HG03432 (cell line): ENCODE data around the gene RAD1.

Experiments
- ATAC-seq: cut with Tn5 transposase; IDR thresholded peaks from one replicate; pipeline ENCODE4 v1.9.1; 2021; ENCODE audit warnings: mild to moderate bottlenecking, moderate library complexity; ENCODE audit not compliant: unreplicated experiment

The RAD1 gene

DNA sequence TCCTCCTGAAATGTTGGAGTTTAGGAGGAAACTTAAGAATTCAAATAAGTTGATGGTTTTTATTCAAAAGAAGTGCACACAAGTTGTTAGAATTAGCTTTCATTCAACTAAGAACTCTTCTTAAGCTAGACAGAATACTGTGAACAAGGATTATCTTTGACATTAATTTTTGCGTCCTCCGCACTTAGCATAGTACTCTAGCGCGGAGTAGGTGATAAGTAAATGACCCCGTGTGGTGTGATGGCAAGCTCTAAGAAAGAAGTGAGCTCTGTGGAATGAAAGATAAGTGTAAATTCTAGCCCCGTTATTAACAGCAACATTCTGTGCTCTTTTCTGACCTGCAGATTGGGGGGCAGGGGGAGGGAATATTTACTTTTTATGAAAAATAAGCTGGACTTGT is 1.2 kb upstream of the RAD1 start:
- no peak for ATAC-seq

- peak; percentile 15 for ATAC-seq
Observed at GRCh38 chr5:34915856-34916192, 520 bp upstream of the RAD1 start.

DNA sequence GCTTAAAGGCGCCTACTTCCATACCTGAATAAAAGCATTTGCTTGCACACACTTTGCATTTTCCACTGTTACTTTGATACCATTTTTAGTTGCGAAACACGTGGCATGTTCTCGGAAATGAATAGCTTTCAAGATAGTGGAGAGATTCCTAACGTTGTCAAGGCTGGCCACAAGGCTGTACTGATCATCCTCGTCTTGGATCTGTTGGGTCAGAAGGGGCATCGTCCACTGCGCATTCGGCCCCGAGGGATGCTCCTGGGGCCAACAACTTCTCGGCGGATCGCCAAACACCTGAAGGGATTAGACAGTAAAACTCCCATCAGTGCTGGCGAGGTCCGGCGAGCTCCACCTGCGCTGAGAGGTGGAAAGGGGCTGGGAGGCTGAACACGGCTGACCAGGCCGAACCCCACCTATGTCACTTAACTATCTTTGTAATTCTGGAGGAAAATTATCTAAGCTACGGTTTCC is 599 bp downstream of the RAD1 start:
- ATAC-seq = peak; percentile 17

DNA sequence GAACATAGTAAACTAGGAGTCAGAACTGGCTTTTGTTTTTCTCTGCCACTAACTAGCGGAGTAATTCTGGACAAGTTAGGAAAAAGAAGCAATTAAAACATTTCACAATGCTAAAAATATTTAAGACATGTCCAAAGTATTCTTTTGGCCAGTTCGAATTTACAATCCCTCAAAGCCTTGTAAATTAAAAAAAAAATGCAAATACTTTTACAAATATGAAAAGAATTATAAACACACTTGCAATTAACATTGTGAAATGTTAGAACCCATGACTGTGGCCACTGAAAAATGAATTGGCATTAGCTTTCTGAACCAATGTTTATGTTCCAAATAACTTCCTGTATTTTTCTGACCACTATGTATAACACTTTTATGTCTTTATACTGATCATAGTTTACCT is 2.2 kb downstream of the RAD1 start:
- no peak for ATAC-seq

- ATAC-seq = no peak
Observed at GRCh38 chr5:34905564-34905963, 9.7 kb downstream of the RAD1 start.

DNA sequence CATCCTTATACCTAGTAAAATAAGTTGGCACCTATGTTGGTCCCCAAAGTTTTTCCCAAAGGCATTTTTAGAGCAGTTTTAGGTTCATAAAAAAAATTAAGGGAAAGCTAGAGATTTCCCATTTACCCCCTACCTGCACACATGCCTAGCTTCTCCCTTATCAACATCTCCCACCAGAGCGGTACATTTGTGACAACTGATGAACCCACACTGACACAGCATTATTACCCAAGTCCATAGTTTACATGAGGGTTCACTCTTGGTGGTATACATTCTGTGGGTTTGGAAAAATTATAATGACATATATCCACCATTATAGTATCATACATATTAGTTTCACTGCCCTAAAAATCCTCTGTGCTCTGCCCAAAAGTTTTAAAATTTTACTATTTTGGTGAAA is 12.0 kb downstream of the RAD1 start:
- no peak for ATAC-seq

DNA sequence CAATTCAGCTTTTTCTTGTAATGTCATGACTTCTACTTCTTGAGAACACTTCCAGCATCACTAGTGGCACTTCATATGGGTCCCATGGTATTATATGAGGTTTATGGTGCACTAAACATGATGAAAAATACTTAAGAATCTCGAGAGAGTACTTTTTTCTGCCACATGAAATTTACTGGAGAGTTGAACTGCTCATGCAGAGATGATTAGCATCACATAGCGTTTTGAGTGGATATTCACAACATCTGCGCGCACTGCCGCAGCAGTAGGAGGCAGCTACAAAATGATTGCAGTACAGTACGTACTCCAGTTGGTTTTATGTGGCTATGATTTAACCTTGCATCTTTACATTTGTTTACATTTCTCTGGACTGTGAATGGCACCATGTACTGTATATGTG is 14.7 kb downstream of the RAD1 start:
- ATAC-seq = no peak

DNA sequence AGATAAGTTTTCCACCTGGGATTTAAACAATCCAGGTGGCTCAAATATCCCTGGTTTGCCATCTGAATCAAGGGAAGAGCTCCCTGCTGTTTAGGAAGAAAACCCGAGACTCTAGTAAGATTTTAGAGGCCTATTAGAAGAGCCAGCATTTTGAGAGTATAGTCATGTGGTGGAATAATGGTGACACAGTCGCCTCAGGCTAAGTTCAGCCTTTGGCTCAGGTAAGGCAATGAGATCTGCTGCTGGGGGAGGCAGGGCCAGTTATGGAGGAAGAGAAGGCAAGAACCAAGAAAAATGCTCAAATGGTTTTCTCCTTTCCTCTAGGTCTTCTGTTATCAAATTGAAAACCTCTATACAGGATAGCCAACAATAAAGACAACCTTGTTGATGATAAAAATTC is 16.2 kb downstream of the RAD1 start:
- no peak for ATAC-seq

DNA sequence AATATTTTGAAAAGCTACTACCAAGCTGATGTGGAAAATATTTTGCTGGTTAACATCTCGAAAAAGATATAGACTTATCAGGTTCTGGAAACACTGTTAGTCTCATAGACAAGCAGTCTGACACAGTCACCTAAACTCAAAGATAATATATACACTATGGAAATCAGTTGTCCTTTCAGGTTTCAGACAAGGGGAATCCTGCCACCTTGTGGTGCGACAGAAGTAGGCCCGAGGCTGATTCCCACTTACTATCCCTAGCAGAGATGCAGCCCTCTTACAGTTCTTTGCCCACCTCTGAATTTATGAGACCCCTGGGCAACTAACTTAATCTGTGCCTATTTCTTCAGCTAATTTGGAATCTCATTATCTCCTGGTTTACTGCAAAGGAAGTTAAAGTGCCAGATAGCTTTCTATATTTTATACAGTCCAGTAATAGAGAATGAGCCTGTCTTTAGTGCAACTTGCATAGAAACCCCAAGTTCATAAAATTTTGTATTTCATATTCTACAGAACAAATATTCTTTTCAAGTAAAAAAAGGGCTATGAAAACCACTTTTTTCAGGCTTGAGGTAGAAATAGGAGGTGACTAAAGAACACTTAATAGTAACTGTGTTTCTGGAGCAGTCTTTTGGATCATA is 16.9 kb downstream of the RAD1 start:
- ATAC-seq = peak; percentile 82

- no peak for ATAC-seq
Observed at GRCh38 chr5:34897646-34898045, 17.7 kb downstream of the RAD1 start.

DNA sequence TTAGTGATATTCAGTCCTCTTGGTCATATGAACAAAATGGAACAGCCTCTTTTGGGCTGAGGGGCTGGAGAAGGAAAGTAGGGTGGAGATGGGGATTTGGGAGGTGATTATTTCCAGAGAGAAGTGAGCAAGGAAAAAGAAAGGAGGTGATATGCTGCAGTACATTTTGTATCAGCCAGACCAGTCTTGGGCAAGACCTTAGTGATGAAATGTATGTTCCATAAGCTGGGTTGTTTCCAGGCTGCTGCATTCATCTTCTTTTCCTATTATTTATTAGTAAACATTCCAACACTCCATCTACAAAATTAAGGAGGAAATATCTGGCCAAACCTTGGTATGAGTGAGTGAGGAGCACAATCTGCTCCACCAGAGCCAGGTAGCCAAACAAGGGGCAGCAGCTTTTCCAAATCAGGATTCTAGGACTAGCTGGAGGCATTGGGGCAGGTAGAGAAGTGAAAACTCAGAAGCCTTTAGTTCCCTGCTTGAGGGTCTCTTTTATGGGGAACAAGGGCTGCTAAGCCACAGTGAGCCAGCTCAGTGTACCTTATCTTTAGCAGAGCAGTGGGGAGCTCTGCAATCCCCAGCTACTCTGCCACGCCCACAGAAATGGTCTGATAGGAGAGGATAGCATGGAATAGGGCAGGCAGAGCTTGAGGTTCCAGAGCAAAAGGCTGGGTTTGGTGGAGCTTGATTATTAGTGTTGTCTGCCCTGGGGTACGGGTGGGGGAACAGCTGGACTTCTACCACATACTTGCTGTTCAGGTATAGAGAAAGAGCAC is 19.5 kb downstream of the RAD1 start:
- ATAC-seq = no peak

- no peak for ATAC-seq
Observed at GRCh38 chr5:34894716-34895115, 20.6 kb downstream of the RAD1 start.

DNA sequence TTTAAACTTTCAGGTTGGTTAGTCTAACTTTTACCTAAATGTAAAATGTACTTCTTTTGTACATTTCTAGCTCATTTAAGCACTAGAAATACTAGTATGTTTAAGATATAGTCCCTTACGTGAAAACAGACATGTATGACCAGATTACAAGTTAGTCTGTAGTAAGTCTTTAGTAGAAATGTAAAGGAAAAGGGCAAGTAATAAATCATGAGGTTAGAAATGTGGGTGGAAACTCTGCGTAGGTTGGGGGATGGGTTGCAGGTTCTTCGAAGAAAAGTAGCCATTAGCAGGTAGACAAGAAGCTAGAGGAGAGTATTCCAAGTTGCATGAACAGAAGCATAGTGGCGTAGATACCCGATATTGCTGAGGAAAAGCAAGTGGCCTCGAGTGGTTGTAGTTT is 22.9 kb downstream of the RAD1 start:
- no peak for ATAC-seq

GRCh38 chr5:34891981-34892380 is 23.3 kb downstream of the RAD1 start:
- ATAC-seq = no peak

GRCh38 chr5:34889394-34889793 is 25.9 kb downstream of the RAD1 start:
- no peak for ATAC-seq

DNA sequence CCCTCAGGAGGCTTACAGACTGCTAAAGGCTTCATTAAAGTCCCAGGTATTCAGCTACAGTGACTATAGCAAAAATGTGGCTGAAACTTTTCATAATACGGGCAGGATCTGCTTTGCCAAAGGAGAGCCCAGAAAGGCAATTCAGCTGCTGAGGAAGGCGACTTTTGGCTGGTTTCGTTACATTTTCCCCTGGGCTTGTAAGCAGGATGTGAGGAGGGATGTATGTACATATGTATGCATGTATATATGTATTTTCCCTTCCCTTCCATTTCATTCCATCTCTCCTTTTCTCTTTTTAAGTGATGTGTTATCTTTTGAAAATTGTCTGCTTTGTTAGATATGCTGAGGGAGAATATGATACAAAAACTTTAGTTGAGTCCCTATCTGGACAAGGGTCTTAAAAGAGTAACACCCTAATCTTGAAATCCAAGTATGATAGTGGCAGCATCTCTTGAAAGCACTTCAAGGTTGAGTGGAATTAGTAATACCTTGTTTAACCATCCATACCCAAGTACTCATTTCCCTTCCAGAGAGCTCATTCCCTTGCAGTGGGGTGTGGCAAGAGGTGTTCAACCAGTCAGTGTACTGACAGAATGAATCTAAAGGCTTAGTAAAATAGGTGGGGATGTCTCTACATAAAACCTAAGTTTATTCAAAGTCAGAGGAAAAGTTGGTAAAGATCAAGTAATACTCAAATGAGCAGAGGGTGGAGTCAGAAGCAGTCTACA is 28.7 kb downstream of the RAD1 start:
- no peak for ATAC-seq

- ATAC-seq = no peak
Observed at GRCh38 chr5:34881246-34881645, 34.1 kb downstream of the RAD1 start.

GRCh38 chr5:34876275-34876674 is 39.0 kb downstream of the RAD1 start:
- no peak for ATAC-seq

DNA sequence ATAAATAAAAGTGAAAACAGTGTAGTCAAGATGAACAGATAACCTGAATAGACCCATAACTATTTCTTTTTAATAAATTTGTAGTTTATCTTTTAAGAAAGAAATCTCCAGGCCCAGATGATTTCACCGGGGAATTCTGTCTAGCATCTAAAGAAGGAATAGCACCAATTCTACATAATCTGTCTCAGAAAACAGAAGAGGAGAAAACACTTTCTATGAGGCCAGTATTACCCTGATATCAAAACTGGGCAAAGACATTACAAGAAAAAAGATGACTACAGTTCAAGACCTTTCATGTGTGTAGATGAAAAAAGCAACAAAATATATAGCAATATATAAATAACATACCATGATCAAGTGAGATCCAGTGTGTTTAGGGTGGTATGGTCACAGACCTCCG is 44.9 kb downstream of the RAD1 start:
- no peak for ATAC-seq

DNA sequence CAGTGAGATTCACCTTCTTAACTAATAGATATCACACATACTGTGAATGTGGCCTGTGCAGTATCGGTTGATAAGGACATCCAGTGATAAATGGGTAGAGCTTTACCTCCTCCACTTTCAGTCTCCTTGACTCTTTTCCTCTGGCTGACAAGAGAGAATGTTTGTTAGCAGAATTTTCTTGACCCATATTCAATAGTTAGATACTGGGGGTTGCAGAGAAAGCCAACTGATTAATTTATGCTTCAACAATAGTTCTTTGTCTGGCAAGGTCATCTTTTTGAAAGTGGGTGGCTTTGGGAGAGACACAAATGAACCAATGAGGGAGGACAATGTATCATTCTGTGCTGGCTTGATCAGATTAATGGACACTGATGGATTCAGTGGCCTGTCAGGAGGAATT is 46.0 kb downstream of the RAD1 start:
- ATAC-seq = no peak

DNA sequence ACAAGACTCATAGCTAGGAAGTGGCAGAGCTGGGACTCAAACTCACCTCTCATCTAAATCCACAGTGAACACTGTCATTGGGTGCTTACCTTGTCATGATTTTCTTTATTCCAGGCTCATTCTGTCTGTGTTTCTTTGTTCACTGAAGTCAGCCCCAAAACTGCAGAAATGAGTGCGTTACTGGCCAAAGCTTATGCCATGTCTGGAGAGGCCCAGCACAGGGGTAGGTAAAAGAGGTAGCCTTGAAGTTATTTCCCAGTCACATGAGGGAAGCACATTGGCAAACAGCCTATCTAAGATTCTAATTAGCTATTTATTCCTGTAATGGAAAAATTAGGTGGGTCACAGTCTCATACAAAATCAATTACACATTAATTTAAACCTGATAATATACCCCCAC is 46.5 kb downstream of the RAD1 start:
- no peak for ATAC-seq

DNA sequence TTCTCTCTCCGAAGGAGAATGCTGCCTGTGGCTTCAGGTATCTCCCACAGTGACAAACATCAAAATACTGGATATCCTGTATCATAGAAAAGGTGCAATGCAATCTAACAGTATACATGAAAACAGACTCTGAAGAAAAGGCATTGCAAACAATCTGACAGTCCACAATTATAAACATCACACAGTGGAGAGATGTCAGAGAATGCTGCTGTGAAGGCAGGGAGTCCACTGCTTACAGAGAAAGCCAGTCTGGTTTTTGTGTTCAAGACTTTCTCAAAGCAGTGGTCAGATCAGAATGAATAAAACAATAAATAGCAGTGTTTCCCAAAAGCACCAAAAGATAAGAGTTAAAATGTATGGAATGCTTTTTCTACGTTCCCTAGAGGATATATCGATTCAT is 47.6 kb downstream of the RAD1 start:
- ATAC-seq = no peak
